Measurements from ENCODE around the gene CBFA2T2.
"Not testable (repeated sequence)": the region's sequence is repeated elsewhere in the genome, so short reads cannot be mapped to it uniquely, and the experiment has no call there.

CBFA2T2 gene

GRCh38 chr20:33570743-33571142, 80.8 kb downstream of the CBFA2T2 start:
- H3K4me3 ChIP-seq (ENCODE audit: low read depth, low read length) = no peak overlapping the region

GRCh38 chr20:33573268-33573667, 83.4 kb downstream of the CBFA2T2 start:
- H3K4me3 ChIP-seq (ENCODE audit: low read depth, low read length) = not testable (repeated sequence)

More at GRCh38 chr20:33570743-33571142, 80.8 kb downstream of the CBFA2T2 start:
- no peak for TF ChIP-seq CTCF (IDR thresholded peaks at IDR 0.05; ENCODE audit: borderline replicate concordance, insufficient read depth, low read depth, low read length)

GRCh38 chr20:33575282-33575681, 85.4 kb downstream of the CBFA2T2 start:
- TF ChIP-seq CTCF (IDR thresholded peaks at IDR 0.05; ENCODE audit: borderline replicate concordance, insufficient read depth, low read depth, low read length) = no peak
- no peak overlapping the region for H3K4me3 ChIP-seq (ENCODE audit: low read depth, low read length)

- no peak for TF ChIP-seq CTCF (IDR thresholded peaks at IDR 0.05; ENCODE audit: borderline replicate concordance, insufficient read depth, low read depth, low read length)
- H3K4me3 ChIP-seq (ENCODE audit: low read depth, low read length) = no peak overlapping the region
Measured at GRCh38 chr20:33576432-33577125, 86.7 kb downstream of the CBFA2T2 start.

GRCh38 chr20:33578510-33578909, 88.6 kb downstream of the CBFA2T2 start:
- H3K4me3 ChIP-seq (ENCODE audit: low read depth, low read length) = no peak overlapping the region
- TF ChIP-seq CTCF (IDR thresholded peaks at IDR 0.05; ENCODE audit: borderline replicate concordance, insufficient read depth, low read depth, low read length) = no peak

- no peak for TF ChIP-seq CTCF (IDR thresholded peaks at IDR 0.05; ENCODE audit: borderline replicate concordance, insufficient read depth, low read depth, low read length)
- H3K4me3 ChIP-seq (ENCODE audit: low read depth, low read length) = no peak overlapping the region
Measured at GRCh38 chr20:33583143-33583542, 93.2 kb downstream of the CBFA2T2 start.

GRCh38 chr20:33584976-33585375, 95.1 kb downstream of the CBFA2T2 start:
- no peak overlapping the region for H3K4me3 ChIP-seq (ENCODE audit: low read depth, low read length)
- TF ChIP-seq CTCF (IDR thresholded peaks at IDR 0.05; ENCODE audit: borderline replicate concordance, insufficient read depth, low read depth, low read length) = no peak
